ENCODE data around the gene ZDHHC5.
"Not testable (repeated sequence)": the region's sequence is repeated elsewhere in the genome, so short reads cannot be mapped to it uniquely, and the experiment has no call there.

ZDHHC5 gene

GRCh38 chr11:57667117-57667735 lies 688 bp upstream of the ZDHHC5 start:
- DNase-seq (ENCODE audit: low read depth), result peak; percentile 80

GRCh38 chr11:57668434-57668782 lies 494 bp downstream of the ZDHHC5 start:
- no peak for DNase-seq (ENCODE audit: low read depth)

GRCh38 chr11:57674251-57674650 lies 6.3 kb downstream of the ZDHHC5 start:
- DNase-seq (ENCODE audit: low read depth), result no peak

GRCh38 chr11:57675176-57675941 lies 7.4 kb downstream of the ZDHHC5 start:
- DNase-seq (ENCODE audit: low read depth), result no peak

- no peak for DNase-seq (ENCODE audit: low read depth)
Measured at GRCh38 chr11:57679396-57679795, 11.5 kb downstream of the ZDHHC5 start.

GRCh38 chr11:57680552-57680874 lies 12.6 kb downstream of the ZDHHC5 start:
- no peak for DNase-seq (ENCODE audit: low read depth)

- DNase-seq (ENCODE audit: low read depth), result no peak
Measured at GRCh38 chr11:57681168-57681567, 13.3 kb downstream of the ZDHHC5 start.

GRCh38 chr11:57690474-57690873 lies 22.6 kb downstream of the ZDHHC5 start:
- not testable (repeated sequence) for DNase-seq (ENCODE audit: low read depth)

- no peak for DNase-seq (ENCODE audit: low read depth)
Measured at GRCh38 chr11:57698843-57699365, 31.0 kb downstream of the ZDHHC5 start.

- no peak for DNase-seq (ENCODE audit: low read depth)
Measured at GRCh38 chr11:57699813-57700212, 31.9 kb downstream of the ZDHHC5 start.

GRCh38 chr11:57700425-57700824 lies 32.5 kb downstream of the ZDHHC5 start:
- no peak for DNase-seq (ENCODE audit: low read depth)

GRCh38 chr11:57703341-57703740 lies 35.4 kb downstream of the ZDHHC5 start:
- DNase-seq (ENCODE audit: low read depth), result no peak

- no peak for DNase-seq (ENCODE audit: low read depth)
Measured at GRCh38 chr11:57704932-57705331, 37.0 kb downstream of the ZDHHC5 start.

- DNase-seq (ENCODE audit: low read depth), result not testable (repeated sequence)
Measured at GRCh38 chr11:57705432-57705831, 37.5 kb downstream of the ZDHHC5 start.

GRCh38 chr11:57709802-57710367 lies 42.0 kb downstream of the ZDHHC5 start:
- no peak for DNase-seq (ENCODE audit: low read depth)

GRCh38 chr11:57711414-57712255 lies 43.7 kb downstream of the ZDHHC5 start, which contains the start of gene MED19:
Gene MED19 (minus strand): TSS chr11:57712215. CDS start chr11:57712179, 36 bp downstream.
- peak; percentile 36 for DNase-seq (ENCODE audit: low read depth)

- DNase-seq (ENCODE audit: low read depth), result peak; percentile 78
Measured at GRCh38 chr11:57712256-57713150, 44.6 kb downstream of the ZDHHC5 start, which contains the start of gene TMX2. Gene TMX2 (plus strand): TSS chr11:57712593. CDS start chr11:57712619, 26 bp downstream.

GRCh38 chr11:57713835-57714234 lies 45.9 kb downstream of the ZDHHC5 start:
- no peak for DNase-seq (ENCODE audit: low read depth)

GRCh38 chr11:57716726-57717125 lies 48.8 kb downstream of the ZDHHC5 start:
- not testable (repeated sequence) for DNase-seq (ENCODE audit: low read depth)

GRCh38 chr11:57727185-57727584 lies 59.3 kb downstream of the ZDHHC5 start:
- DNase-seq (ENCODE audit: low read depth), result no peak

GRCh38 chr11:57728829-57729228 lies 60.9 kb downstream of the ZDHHC5 start:
- DNase-seq (ENCODE audit: low read depth), result no peak

Measured in stimulated activated CD8-positive, alpha-beta memory T cell treated with anti-CD3 and anti-CD28 coated beads, Interleukin-15, amount 100 ng/mL, for 1 hour (primary cell).